H1 (cell line): ENCODE data around the gene ZDHHC16. TPM values are rescaled to one million over a fixed set of nuclear protein-coding genes. Genes with fewer than 3 reads are reported as not detected.

Experiments used
- ASH2L ChIP-seq: fragments of 200-600, 300-600 bp; sonication (generic); IDR thresholded peaks from one replicate; pipeline ENCODE4 v1.7.1; 2017; ENCODE audit warnings: low read length
- CBX8 ChIP-seq: fragments of 300-800, 300-1000 bp; sonication (generic); IDR thresholded peaks from 2 replicates; pipeline ENCODE4 v1.7.1; 2016; ENCODE audit warnings: low read depth, low read length, borderline replicate concordance
- CHD2 ChIP-seq: IDR thresholded peaks from 2 replicates; pipeline ENCODE4 v1.6.1; 2012; ENCODE audit warnings: low read length, improper control_type of control experiment
- MAX ChIP-seq: IDR thresholded peaks from 2 replicates; pipeline ENCODE4 v1.6.1; 2012; ENCODE audit warnings: inconsistent platforms
- SP1 ChIP-seq: IDR thresholded peaks from 2 replicates; pipeline ENCODE4 v1.6.1; 2011; ENCODE audit warnings: low read depth, low read length
- polyA plus RNA-seq, 7 experiments: library from polyadenylated mRNA; depleted of rRNA in 3 of 7; stranded (reverse) in 5 of 7; unstranded in 2 of 7; fragments of >200 nt in 5 of 7; fragments of 200-250 nt in 2 of 7; gene quantifications; 1 replicate in 5 of 7; 2 replicates in 1 of 7; 4 replicates in 1 of 7; pipeline versions ENCODE4 v1.2.1 to v1.2.3, GENCODE V29; 2011 to 2013; ENCODE audit warnings: missing spikeins in 2 of 7, mixed read lengths in 2 of 7
- total RNA-seq: library from RNA; stranded (reverse); fragmentation: NEBNext Ultra II Directional; extraction: Animal tissue kit (Norgen Biotek cat#: 25700); gene quantifications from 2 replicates; pipeline ENCODE4 v1.2.1, GENCODE V29; 2021

The ZDHHC16 gene
- total and polyA plus RNA-seq, 2 of the 8 experiments (the other 6 are each of a cell fraction or from before 2014, with no cell fraction given) = 45.9 to 108 TPM

GRCh38 chr10:97435211-97435610 is 10.8 kb upstream of the ZDHHC16 start (continued):
- TF ChIP-seq MAX (no peak), CHD2 (no peak), CBX8 (no peak), SP1 (no peak), ASH2L (no peak)
- TF ChIP-seq, all 59 proteins: peak for 0
